SU-DHL-6 (cell line): ENCODE measurements around the gene YKT6.

Experiments
- H2AFZ ChIP-seq: fragments of 200-600 bp; sonication (generic); 2 replicates; pipeline ENCODE4 v1.6.1; 2014; ENCODE audit warnings: low read depth, mild to moderate bottlenecking, moderate library complexity, mixed read lengths, antibody characterized with exemption, low read length; ENCODE audit not compliant: severe bottlenecking
- H3F3A ChIP-seq: fragments of 200-600 bp; shearing (Covaris generic); 2 replicates; pipeline ENCODE4 v1.6.0; 2016; ENCODE audit warnings: antibody characterized with exemption, mild to moderate bottlenecking; ENCODE audit not compliant: insufficient read depth
- H3K27ac ChIP-seq: fragments of 200-600 bp; sonication (generic); 2 replicates; pipeline ENCODE4 v1.5.1; 2016; ENCODE audit warnings: low read depth, mild to moderate bottlenecking, low read length, moderate library complexity, mixed read lengths
- H3K27me3 ChIP-seq: fragments of 200-600 bp; sonication (generic), shearing (Covaris generic); 2 replicates; pipeline ENCODE4 v1.6.0; 2014; ENCODE audit warnings: mild to moderate bottlenecking, low read length
- H3K36me3 ChIP-seq: fragments of 200-600 bp; sonication (generic); 2 replicates; pipeline ENCODE4 v1.6.1; 2014; ENCODE audit warnings: mild to moderate bottlenecking, low read length, mixed read lengths
- H3K4me2 ChIP-seq: fragments of 300-600, 200-600 bp; shearing (Covaris generic), sonication (generic); 2 replicates; pipeline ENCODE4 v1.6.0; 2014; ENCODE audit warnings: low read length, low read depth, mild to moderate bottlenecking; ENCODE audit not compliant: poor library complexity, severe bottlenecking
- H3K4me3 ChIP-seq: fragments of 200-600 bp; sonication (generic); 2 replicates; pipeline ENCODE4 v1.5.1; 2014; ENCODE audit warnings: antibody characterized with exemption, low read length, mild to moderate bottlenecking, mixed read lengths; ENCODE audit not compliant: insufficient read depth, poor library complexity, severe bottlenecking
- H3K79me2 ChIP-seq: fragments of 200-600 bp; sonication (generic); 2 replicates; pipeline ENCODE4 v1.6.1; 2014; ENCODE audit warnings: mild to moderate bottlenecking, low read length, moderate library complexity; ENCODE audit not compliant: insufficient read depth
- H3K9ac ChIP-seq: fragments of 200-600 bp; sonication (generic); 2 replicates; pipeline ENCODE4 v1.7.0; 2014; ENCODE audit warnings: mild to moderate bottlenecking, low read length
- H3K9me2 ChIP-seq: fragments of 200-600 bp; sonication (generic); replicated peaks from 2 replicates; pipeline ENCODE4 v1.6.1; 2014; ENCODE audit warnings: low read length; ENCODE audit not compliant: insufficient read depth
- H3K9me3 ChIP-seq: fragments of 200-600 bp; sonication (generic); 2 replicates; pipeline ENCODE4 v1.6.1; 2014; ENCODE audit warnings: low read length, mixed read lengths; ENCODE audit not compliant: insufficient read depth
- H4K20me1 ChIP-seq: fragments of 200-600 bp; sonication (generic); 2 replicates; pipeline ENCODE4 v1.6.1; 2014; ENCODE audit warnings: low read depth, mild to moderate bottlenecking, antibody characterized with exemption, low read length, moderate library complexity, mixed read lengths
- EZH2phosphoT487 ChIP-seq: fragments of 200-600 bp; sonication (generic), shearing (Covaris generic); conservative IDR thresholded peaks from 2 replicates; pipeline ENCODE4 v1.6.1; 2018; ENCODE audit warnings: mild to moderate bottlenecking, antibody characterized with exemption, low read length, moderate library complexity, mixed read lengths
- TF ChIP-seq, protein P1 (sequence below): fragments of 200-600 bp; sonication (generic); IDR thresholded peaks from one replicate; pipeline ENCODE4 v1.5.1; 2017; ENCODE audit warnings: antibody characterized with exemption, mild to moderate bottlenecking, low read length, moderate library complexity; ENCODE audit not compliant: insufficient read depth, poor library complexity, severe bottlenecking

Gene YKT6

DNA sequence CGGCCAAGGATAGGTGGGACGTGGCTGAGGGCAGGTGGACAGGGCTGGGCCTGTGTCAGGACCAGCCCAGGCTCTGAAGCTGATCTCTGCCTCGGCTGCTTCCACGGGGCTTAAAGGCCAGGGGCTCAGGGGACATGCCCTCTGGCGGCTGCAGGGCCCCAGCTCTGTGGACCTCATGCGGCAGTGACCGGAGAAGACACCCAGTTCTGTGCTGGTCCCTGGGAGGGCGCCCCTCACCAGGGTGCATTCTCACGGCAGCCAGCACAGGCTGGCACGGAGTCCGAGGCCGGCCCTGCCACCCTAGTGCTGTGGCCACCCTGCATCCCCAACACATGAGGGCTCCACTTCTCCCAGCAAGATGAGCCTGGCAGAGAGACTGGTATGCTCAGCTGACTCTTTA, 30.3 kb downstream of the YKT6 start:
- H3F3A ChIP-seq: no peaks in the 10 kb centered on the region
- no peak overlapping the region for H3K27ac ChIP-seq
- H3K79me2 ChIP-seq: no peaks in the 10 kb centered on the region
- H3K36me3 ChIP-seq: no peaks in the 10 kb centered on the region
- no peak overlapping the region for H3K4me2 ChIP-seq
- H3K9me2 ChIP-seq: no peaks in the 10 kb centered on the region
- no peak overlapping the region for H3K9ac ChIP-seq
- no peaks in the 10 kb centered on the region for H3K9me3 ChIP-seq
- no peaks in the 10 kb centered on the region for H3K27me3 ChIP-seq
- H2AFZ ChIP-seq: no peak overlapping the region
- no peaks in the 10 kb centered on the region for H4K20me1 ChIP-seq
- no peak overlapping the region for H3K4me3 ChIP-seq
- TF ChIP-seq, protein P1, sequence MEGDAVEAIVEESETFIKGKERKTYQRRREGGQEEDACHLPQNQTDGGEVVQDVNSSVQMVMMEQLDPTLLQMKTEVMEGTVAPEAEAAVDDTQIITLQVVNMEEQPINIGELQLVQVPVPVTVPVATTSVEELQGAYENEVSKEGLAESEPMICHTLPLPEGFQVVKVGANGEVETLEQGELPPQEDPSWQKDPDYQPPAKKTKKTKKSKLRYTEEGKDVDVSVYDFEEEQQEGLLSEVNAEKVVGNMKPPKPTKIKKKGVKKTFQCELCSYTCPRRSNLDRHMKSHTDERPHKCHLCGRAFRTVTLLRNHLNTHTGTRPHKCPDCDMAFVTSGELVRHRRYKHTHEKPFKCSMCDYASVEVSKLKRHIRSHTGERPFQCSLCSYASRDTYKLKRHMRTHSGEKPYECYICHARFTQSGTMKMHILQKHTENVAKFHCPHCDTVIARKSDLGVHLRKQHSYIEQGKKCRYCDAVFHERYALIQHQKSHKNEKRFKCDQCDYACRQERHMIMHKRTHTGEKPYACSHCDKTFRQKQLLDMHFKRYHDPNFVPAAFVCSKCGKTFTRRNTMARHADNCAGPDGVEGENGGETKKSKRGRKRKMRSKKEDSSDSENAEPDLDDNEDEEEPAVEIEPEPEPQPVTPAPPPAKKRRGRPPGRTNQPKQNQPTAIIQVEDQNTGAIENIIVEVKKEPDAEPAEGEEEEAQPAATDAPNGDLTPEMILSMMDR: no peak
- TF ChIP-seq EZH2phosphoT487: no peak

DNA sequence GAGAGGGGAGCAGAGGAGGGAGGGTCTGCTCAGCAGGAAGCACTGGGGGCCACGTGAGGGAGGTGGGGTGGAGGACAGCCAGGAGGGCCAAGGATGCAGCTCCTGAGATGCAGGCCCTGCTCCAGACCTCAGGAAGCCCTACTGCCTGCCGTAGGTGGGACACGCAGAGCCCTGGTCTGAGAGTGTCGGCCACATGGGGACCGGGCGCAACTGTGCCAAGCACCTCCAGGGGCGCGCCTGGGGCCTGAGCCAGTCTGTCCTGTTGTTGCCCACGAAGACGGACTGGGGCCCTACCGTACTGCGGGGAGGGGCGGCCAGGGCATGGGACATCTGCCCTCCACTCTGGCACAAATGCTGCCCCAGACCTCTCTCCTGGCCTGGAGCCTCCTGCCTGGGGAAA, 31.6 kb downstream of the YKT6 start:
- H3F3A ChIP-seq: no peaks in the 10 kb centered on the region
- H3K9me3 ChIP-seq: no peaks in the 10 kb centered on the region
- H3K27me3 ChIP-seq: no peaks in the 10 kb centered on the region
- no peaks in the 10 kb centered on the region for H3K79me2 ChIP-seq
- no peak overlapping the region for H3K27ac ChIP-seq
- H3K9ac ChIP-seq: no peak overlapping the region
- no peaks in the 10 kb centered on the region for H3K9me2 ChIP-seq
- no peak overlapping the region for H3K4me3 ChIP-seq
- H3K36me3 ChIP-seq: no peaks in the 10 kb centered on the region
- no peak overlapping the region for H3K4me2 ChIP-seq
- TF ChIP-seq, protein P1: no peak
- TF ChIP-seq EZH2phosphoT487: no peak
- H4K20me1 ChIP-seq: no peaks in the 10 kb centered on the region
- no peak overlapping the region for H2AFZ ChIP-seq

DNA sequence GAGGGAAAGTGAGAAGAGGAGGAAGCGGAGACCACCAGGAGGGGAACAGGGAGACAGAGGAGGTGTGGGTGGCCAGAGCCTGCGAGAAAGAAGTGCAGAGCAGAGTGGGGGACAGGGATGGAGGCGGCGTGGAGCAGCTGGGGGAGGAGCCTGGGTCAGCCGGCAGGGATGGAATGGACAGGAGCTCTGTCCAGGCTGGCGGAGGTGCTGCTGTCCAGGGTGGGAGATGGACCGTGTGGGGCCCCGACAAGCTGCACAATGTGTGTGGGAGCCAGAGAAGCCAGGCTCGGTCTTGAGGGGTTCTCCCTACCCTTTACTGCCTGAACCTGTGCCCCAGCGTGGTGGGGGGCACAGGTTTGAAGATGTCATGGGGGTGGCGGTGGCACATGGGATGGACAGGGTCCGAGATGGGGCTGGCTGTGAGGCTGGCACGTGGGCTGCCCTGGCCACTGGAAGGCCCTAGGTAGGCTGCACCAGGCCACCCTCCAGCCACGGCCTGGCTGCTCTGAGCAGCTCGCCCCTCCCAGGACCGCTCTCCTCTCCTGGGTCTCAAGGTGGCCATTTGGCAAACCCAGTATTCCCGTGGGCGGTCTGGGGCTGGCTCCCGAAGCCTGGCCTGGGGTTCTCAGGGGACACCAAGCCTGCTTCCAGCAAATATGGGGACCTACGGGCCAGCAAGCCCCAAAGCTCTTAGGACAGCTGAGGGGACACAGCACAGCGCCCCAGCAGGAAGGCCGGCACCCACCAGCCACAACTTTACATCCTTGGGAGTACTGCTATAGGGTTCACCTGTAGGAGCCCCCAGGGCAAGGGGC, 32.3 kb downstream of the YKT6 start:
- H3K4me3 ChIP-seq: no peak overlapping the region
- no peaks in the 10 kb centered on the region for H4K20me1 ChIP-seq
- H3K4me2 ChIP-seq: no peak overlapping the region
- no peaks in the 10 kb centered on the region for H3K9me2 ChIP-seq
- H3F3A ChIP-seq: no peaks in the 10 kb centered on the region
- no peaks in the 10 kb centered on the region for H3K27me3 ChIP-seq
- H3K9ac ChIP-seq: no peak overlapping the region
- no peak overlapping the region for H2AFZ ChIP-seq
- no peaks in the 10 kb centered on the region for H3K36me3 ChIP-seq
- TF ChIP-seq, protein P1: no peak
- no peak for TF ChIP-seq EZH2phosphoT487
- no peaks in the 10 kb centered on the region for H3K79me2 ChIP-seq
- H3K9me3 ChIP-seq: no peaks in the 10 kb centered on the region
- no peak overlapping the region for H3K27ac ChIP-seq
